AG08396 (cell line): ENCODE results near the gene SERINC3.

Source experiments
- DNase-seq: peaks from one replicate; pipeline ENCODE4 v3.0.0; 2012; ENCODE audit warnings: low spot score, mixed read lengths

SERINC3 gene

DNA sequence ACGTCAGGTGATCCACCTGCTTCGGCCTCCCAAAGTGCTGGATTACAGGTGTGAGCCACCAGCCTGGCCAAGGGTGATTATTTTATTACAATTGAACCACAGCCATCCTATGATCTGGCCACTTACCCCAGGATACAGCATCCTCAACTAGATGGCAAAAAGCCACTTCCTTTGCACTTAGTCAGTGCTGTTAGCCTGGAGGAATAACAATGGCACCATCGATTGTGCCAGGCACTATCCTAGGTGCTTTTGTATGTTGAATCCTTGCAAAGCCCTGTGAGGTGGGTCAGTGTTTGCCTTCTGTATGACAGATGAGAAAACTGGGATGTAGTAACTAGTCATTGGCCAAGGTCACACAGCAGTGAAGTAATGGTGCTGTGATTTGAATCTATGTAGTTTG lies 57.4 kb downstream of the SERINC3 start:
- DNase-seq: no peak

GRCh38 chr20:44463466-44463865 lies 58.4 kb downstream of the SERINC3 start:
- no peak for DNase-seq

DNA sequence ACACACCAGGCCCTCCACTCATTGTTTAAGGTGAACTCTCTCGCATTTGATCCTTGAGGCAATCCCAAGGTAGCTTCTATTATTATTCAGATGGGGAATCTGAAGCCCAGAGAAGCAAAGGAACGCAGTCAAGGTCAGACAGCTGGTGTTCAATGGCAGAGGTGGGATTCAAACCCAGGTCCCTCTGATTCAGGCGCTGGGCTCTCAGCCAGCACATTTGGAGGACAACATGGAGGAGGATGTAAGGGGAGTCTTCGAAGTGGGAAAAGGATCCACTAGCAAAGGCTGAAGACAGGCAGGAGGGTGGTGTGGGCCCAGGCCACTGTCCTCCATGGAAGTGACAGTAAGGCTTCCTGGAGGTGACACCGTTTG lies 60.1 kb downstream of the SERINC3 start:
- DNase-seq: no peak

DNA sequence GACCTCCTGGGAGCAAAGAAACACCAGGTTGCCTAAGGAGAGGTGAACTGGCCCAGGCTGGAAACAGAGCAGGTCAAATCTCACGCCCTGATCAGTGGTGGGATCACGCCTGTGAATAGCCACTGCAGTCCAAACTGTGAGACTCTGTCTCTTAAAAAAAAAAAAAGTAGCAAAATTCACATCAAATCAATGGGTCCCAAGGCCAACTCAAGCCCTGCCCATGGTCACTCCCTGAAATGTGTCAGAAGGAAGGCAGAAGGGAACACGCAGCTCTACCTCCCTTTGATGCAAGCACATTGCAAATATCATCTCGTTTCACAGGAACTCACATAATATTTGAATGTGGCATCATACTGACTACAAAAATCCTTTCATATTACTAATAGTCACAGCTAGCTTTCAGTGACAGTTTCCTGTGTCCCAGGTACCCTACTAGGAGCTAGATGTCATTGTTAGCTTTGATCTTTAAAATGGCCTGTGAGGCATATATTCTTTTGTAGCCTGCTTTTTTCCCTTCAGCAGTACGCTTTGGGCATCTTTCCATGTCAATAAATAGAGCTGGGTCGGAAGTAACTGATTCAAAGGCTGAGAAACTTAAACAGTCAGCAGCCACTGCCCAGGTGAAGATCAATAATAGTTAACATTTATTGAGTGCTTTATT lies 60.6 kb downstream of the SERINC3 start:
- DNase-seq: no peak

GRCh38 chr20:44460795-44461141 lies 61.1 kb downstream of the SERINC3 start:
- DNase-seq: peak; percentile 29

DNA sequence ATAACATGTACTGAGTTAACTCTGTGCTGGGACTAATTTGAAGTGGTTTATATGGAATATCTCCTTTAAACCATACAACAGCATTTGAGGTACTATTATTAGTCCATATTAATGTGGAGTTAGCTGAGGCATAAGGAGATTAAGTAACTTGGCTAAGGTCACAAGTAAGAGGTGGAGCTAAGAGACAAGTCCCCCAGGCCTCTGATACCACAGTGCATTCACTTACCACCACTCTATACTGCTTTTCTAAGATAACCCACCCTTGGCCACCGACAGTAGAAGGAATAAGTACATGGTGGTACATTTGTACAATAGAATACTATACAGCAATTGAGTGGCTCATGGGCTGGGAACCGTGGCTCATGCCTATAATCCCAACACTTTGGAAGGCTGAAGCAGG lies 62.6 kb downstream of the SERINC3 start:
- no peak for DNase-seq

- no peak for DNase-seq
These were observed 64.9 kb downstream of the SERINC3 start for GRCh38 chr20:44457016-44457415.

GRCh38 chr20:44456611-44457010 lies 65.3 kb downstream of the SERINC3 start:
- no peak for DNase-seq

DNA sequence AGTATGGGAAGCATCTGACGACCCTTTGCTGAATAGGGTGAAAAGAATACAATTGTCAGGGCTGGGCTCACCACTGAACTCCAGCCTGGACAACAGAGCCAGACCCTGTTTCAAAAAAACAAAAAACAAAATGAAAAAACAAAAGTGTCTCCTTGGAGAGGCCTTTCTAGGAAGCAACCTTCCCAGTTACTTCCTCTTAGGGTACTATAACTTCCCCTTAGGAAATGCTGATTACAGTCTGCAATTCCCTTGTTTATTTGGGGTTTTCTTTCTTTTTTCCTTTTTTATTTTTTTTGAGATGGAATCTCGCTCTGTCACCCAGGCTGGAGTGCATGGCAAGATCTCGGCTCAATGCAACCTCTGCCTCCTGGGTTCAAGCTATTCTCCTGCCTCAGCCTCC lies 66.7 kb downstream of the SERINC3 start:
- no peak for DNase-seq

GRCh38 chr20:44454306-44454963 lies 67.4 kb downstream of the SERINC3 start:
- no peak for DNase-seq

GRCh38 chr20:44450903-44451450 lies 70.9 kb downstream of the SERINC3 start:
- no peak for DNase-seq

- no peak for DNase-seq
These were observed 71.5 kb downstream of the SERINC3 start for GRCh38 chr20:44450281-44450889.

DNA sequence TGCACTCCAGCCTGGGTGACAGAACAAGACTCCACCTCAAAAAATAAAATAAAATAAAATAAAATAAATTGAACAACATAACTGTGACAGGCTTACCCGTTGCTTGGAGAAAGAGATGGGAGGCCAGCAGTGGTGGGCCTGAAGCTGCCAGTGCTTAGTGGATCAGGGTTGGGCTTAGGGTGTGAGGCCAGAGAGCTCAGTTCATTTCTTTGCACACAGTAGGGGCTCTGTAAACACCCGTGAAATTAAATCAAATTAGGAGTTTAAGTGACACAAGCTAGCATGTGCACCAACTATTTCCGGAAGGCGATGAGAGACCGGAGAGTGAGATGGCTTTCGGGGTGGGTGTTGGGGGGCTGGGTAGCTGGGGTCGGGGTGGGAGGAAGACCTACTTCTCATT lies 72.0 kb downstream of the SERINC3 start:
- no peak for DNase-seq

- no peak for DNase-seq
These were observed 72.9 kb downstream of the SERINC3 start for GRCh38 chr20:44448753-44449546.

DNA sequence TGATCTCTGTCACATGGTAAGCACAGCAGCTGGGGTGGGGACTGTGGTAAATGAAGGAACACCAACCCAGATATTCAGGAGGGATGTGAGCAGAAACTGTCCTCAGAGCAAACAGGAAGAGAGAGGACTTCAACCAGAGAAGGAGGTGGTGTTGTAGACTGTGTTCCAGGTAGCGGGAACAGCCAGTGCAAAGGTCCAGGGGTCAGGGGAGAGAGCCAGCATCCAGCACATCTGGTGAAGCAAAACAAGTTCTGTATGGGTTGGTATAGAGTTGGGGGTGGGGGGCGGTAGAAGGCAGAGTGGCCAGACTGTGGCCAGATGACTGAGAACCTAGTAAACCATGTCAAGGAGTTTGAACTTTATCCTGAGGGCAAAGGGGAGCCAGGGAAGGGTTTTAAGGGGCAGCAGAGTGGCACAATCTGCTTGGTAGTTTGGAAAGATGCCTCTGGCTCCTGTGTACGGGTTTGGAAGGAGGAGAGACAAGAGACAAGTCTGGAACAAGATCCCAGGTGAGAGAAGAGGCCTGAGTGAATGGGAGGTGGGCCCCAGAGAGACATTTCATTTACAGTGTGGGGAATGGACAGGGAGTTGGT lies 73.9 kb downstream of the SERINC3 start:
- no peak for DNase-seq
